Glutamatergic neuron (in vitro differentiated cells): ENCODE results near the gene GRAMD1A. TPM values are rescaled to one million over a fixed set of nuclear protein-coding genes. Genes with fewer than 3 reads are reported as not detected.
"Not testable (repeated sequence)": the region's sequence is repeated elsewhere in the genome, so short reads cannot be mapped to it uniquely, and the experiment has no call there.

Experiments used
- DNase-seq: peaks from one replicate; pipeline ENCODE4 v3.0.0; 2022
- H3K27ac Mint-ChIP-seq: one replicate; pipeline ENCODE4 v1.8.0; 2020; ENCODE audit warnings: mild to moderate bottlenecking, mixed read lengths, inconsistent platforms; ENCODE audit not compliant: unreplicated experiment
- H3K27me3 Mint-ChIP-seq: one replicate; pipeline ENCODE4 v1.8.0; 2020; ENCODE audit warnings: mild to moderate bottlenecking, moderate library complexity, mixed read lengths, inconsistent platforms; ENCODE audit not compliant: unreplicated experiment
- H3K36me3 Mint-ChIP-seq: one replicate; pipeline ENCODE4 v1.8.0; 2020; ENCODE audit warnings: mild to moderate bottlenecking, mixed read lengths, inconsistent platforms; ENCODE audit not compliant: unreplicated experiment
- H3K4me1 Mint-ChIP-seq: one replicate; pipeline ENCODE4 v1.8.0; 2020; ENCODE audit warnings: mild to moderate bottlenecking, low read depth, mixed read lengths, inconsistent platforms; ENCODE audit not compliant: unreplicated experiment
- H3K4me3 Mint-ChIP-seq: one replicate; pipeline ENCODE4 v1.8.0; 2020; ENCODE audit warnings: mild to moderate bottlenecking, mixed read lengths, inconsistent platforms; ENCODE audit not compliant: unreplicated experiment
- H3K9me3 Mint-ChIP-seq: one replicate; pipeline ENCODE4 v1.8.0; 2020; ENCODE audit warnings: mild to moderate bottlenecking, moderate library complexity, mixed read lengths, inconsistent platforms; ENCODE audit not compliant: unreplicated experiment
- total RNA-seq: library from RNA; stranded (reverse); fragmentation: NEBNext Ultra II Directional; extraction: Animal tissue kit (Norgen Biotek cat#: 25700); gene quantifications from one replicate; pipeline ENCODE4 v1.2.1, GENCODE V29; 2021; ENCODE audit not compliant: unreplicated experiment
- TF ChIP-seq, protein P1 (sequence below): fragments of 200-600 bp; sonication (generic); IDR thresholded peaks from one replicate; pipeline ENCODE4 v1.5.0; 2021; ENCODE audit not compliant: partially characterized antibody, unreplicated experiment

GRAMD1A gene
- total RNA-seq, 1 donor from 2014 or later, result 220 TPM

DNA sequence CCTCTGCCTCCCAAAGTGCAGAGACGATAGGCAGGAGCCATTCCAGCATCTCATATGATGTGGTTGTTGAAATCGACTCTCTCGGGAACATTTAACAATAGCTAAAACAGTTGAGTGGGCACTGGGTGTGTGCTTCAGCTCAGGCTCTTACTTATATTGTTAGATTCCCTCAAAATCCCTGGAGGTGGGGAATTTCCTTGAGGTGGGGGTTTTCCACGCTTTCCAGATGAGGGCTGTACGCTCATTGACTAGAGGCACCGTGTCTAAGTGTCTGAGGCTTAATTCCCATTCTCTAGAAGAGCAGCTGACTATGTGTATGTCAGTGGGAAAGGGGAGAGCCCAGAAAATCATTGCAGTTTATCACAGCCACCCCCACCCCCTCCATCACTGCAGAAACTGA, 10.8 kb upstream of the GRAMD1A start:
- Mint-ChIP-seq H3K4me3 (no peak overlapping the region), H3K27ac (no peak overlapping the region), H3K4me1 (no peaks in the 10 kb centered on the region), H3K9me3 (peaks cover 3% of the 10 kb centered on the region), H3K36me3 (no peaks in the 10 kb centered on the region), H3K27me3 (no peaks in the 10 kb centered on the region)
- TF ChIP-seq, protein P1, sequence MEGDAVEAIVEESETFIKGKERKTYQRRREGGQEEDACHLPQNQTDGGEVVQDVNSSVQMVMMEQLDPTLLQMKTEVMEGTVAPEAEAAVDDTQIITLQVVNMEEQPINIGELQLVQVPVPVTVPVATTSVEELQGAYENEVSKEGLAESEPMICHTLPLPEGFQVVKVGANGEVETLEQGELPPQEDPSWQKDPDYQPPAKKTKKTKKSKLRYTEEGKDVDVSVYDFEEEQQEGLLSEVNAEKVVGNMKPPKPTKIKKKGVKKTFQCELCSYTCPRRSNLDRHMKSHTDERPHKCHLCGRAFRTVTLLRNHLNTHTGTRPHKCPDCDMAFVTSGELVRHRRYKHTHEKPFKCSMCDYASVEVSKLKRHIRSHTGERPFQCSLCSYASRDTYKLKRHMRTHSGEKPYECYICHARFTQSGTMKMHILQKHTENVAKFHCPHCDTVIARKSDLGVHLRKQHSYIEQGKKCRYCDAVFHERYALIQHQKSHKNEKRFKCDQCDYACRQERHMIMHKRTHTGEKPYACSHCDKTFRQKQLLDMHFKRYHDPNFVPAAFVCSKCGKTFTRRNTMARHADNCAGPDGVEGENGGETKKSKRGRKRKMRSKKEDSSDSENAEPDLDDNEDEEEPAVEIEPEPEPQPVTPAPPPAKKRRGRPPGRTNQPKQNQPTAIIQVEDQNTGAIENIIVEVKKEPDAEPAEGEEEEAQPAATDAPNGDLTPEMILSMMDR, result no peak
- no peak for DNase-seq

DNA sequence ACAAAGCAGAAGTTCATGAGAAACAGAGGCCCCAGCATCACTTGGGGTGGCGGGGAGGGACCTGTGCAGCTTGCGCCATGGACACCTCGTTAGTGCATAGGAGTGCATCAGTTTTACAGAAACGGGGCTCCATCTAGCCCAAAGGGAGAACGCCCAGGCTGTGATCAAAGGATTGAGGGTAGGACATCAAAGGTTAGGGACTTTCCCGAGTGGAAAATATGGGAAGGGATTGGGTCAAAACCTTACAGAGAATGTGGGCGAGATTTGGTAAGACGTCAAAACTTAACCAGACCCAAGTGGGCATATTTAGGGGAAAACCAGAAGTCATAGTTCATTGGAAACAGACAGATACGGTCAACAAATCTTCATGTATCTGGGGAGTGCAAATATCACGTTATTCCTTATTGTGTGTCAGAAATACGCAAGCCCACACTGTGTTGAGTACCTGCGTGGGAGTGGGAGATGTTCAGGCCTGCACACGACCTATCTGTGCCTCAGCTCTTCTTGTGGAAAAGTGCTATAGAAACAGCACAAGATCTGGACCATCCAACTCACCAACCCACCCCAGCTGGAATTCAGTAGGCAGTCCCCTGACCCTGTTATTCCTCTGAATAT, 9.4 kb upstream of the GRAMD1A start:
- TF ChIP-seq, protein P1, result no peak
- Mint-ChIP-seq H3K4me1 (no peaks in the 10 kb centered on the region), H3K27ac (no peak overlapping the region), H3K4me3 (no peak overlapping the region), H3K9me3 (peaks cover 3% of the 10 kb centered on the region), H3K36me3 (no peaks in the 10 kb centered on the region), H3K27me3 (no peaks in the 10 kb centered on the region)
- DNase-seq, result no peak

- H3K4me3 Mint-ChIP-seq, result no peak overlapping the region
- DNase-seq, result no peak
- no peaks in the 10 kb centered on the region for H3K27me3 Mint-ChIP-seq
- no peak overlapping the region for H3K27ac Mint-ChIP-seq
- TF ChIP-seq, protein P1, result no peak
- no peaks in the 10 kb centered on the region for H3K36me3 Mint-ChIP-seq
- H3K9me3 Mint-ChIP-seq, result peaks cover 3% of the 10 kb centered on the region
- no peaks in the 10 kb centered on the region for H3K4me1 Mint-ChIP-seq
Measured at GRCh38 chr19:34991542-34992333, 8.4 kb upstream of the GRAMD1A start.

DNA sequence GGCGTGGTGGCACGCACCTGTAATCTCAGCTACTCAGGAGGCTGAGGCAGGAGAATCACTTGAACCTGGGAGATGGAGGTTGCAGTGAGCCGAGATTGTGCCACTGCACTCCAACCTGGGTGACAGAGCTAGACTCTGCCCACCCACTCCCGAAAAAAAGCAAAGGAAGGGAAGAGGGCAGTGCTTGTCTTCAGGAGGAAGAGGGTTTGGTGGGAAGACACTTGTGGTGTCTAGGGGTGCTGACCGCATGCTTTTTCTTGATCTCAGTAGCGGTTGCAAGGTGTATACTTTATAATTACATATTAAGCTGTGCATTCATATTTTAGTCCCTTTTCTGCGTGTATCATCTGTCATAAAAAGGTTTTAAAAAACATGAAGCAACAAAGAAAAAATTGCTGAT, 7.5 kb upstream of the GRAMD1A start:
- H3K27me3 Mint-ChIP-seq, H3K4me1 Mint-ChIP-seq, H3K27ac Mint-ChIP-seq: not testable (repeated sequence)

GRCh38 chr19:34994286-34994642, 5.9 kb upstream of the GRAMD1A start:
- H3K4me1 Mint-ChIP-seq, result peaks cover 7% of the 10 kb centered on the region
- no peaks in the 10 kb centered on the region for H3K36me3 Mint-ChIP-seq
- H3K27ac Mint-ChIP-seq, result no peak overlapping the region
- DNase-seq, result no peak
- peaks cover 7% of the 10 kb centered on the region for H3K9me3 Mint-ChIP-seq
- H3K27me3 Mint-ChIP-seq, result peaks cover 6% of the 10 kb centered on the region
- TF ChIP-seq, protein P1, result no peak
- H3K4me3 Mint-ChIP-seq, result no peak overlapping the region

More for the DNA sequence above, 7.5 kb upstream of the GRAMD1A start:
- not testable (repeated sequence) for H3K36me3 Mint-ChIP-seq, H3K4me3 Mint-ChIP-seq, DNase-seq, H3K9me3 Mint-ChIP-seq
